K562 (cell line): Measurements from ENCODE around the gene RIT2. TPM values are rescaled to one million over a fixed set of nuclear protein-coding genes. Genes with fewer than 3 reads are reported as not detected.

Source experiments
- ATAC-seq: fragments of 200-7000 bp; cut with Tn5 transposase; 3 replicates; pipeline ENCODE4 v1.9.1; 2020; ENCODE audit warnings: moderate library complexity
- BruUV-seq: library from RNA; stranded (reverse); fragments of 400-500 nt; replicated peaks from 2 replicates; lab custom pipeline; 2021; lab: Mats Ljungman, UMichigan
- CTCF ChIA-PET: fragments of 300-600 bp; formaldehyde crosslinking; extraction: SDS; loops from one replicate; lab custom pipeline; 2021; ENCODE audit warnings: low intra/inter-chr PET ratio; lab: Yijun Ruan, JAX
- POLR2A ChIA-PET: fragments of 300-600, 350-650 bp; sonication (Branson Sonifier 250); formaldehyde crosslinking; extraction: SDS; loops from one replicate; lab custom pipeline; 2021; ENCODE audit warnings: antibody characterized with exemption, inconsistent platforms; lab: Yijun Ruan, JAX
- DNase-seq, 4 experiments: peaks; one replicate each; pipeline versions ENCODE4 v3.0.0 to v3.0.0-alpha.2; 2011 to 2018; ENCODE audit warnings: low spot score in 3 of 4, mixed read lengths in 3 of 4; ENCODE audit errors: extremely low read depth in 1 of 4
- FAIRE-seq: peaks from 2 replicates; lab custom pipeline; 2011; peaks lifted over from hg19 to GRCh38; lab: Jason Lieb, UNC
- H2AFZ ChIP-seq: 2 replicates; pipeline ENCODE4 v1.6.0; 2011; ENCODE audit warnings: low read depth, low read length, control low read depth, inconsistent platforms
- H3K27ac ChIP-seq: fragments of 200-600 bp; 3 replicates; pipeline ENCODE4 v1.8.0; 2011; ENCODE audit warnings: low read depth, mild to moderate bottlenecking, control low read depth, inconsistent platforms, low read length, moderate library complexity, mixed read lengths; ENCODE audit errors: extremely low read depth
- H3K27me3 ChIP-seq, 2 experiments: fragments of 300-600 bp in 1 of 2; 2 replicates in 1 of 2; 3 replicates in 1 of 2; pipeline versions ENCODE4 v1.6.0 to v1.8.0; 2011; ENCODE audit warnings: inconsistent platforms in 2 of 2, low read length in 2 of 2, mild to moderate bottlenecking in 1 of 2, mixed read lengths in 1 of 2, moderate library complexity in 1 of 2; ENCODE audit not compliant: control insufficient read depth in 2 of 2, insufficient read depth in 2 of 2
- H3K36me3 ChIP-seq: fragments of 300-600 bp; 3 replicates; pipeline ENCODE4 v1.8.0; 2011; ENCODE audit warnings: mild to moderate bottlenecking, low read length, inconsistent platforms; ENCODE audit not compliant: control insufficient read depth, insufficient read depth
- H3K4me1 ChIP-seq, 2 experiments: fragments of 200-600 bp in 1 of 2; replicated peaks in 1 of 2; 2 replicates in 1 of 2; 3 replicates in 1 of 2; pipeline versions ENCODE4 v1.5.1 to v1.8.0; 2011; ENCODE audit warnings: inconsistent platforms in 2 of 2, low read length in 2 of 2, mild to moderate bottlenecking in 1 of 2, mixed read lengths in 1 of 2, moderate library complexity in 1 of 2; ENCODE audit not compliant: control insufficient read depth in 2 of 2, insufficient read depth in 2 of 2
- H3K4me2 ChIP-seq: 2 replicates; pipeline ENCODE4 v1.6.1; 2011; ENCODE audit warnings: low read length, control low read depth, inconsistent platforms, mixed read lengths; ENCODE audit not compliant: insufficient read depth
- H3K4me3 ChIP-seq: fragments of 200-600 bp; sonication (generic), shearing (Covaris generic); 2 replicates; pipeline ENCODE4 v1.5.1; 2016; ENCODE audit warnings: control low read depth, inconsistent platforms
- H3K79me2 ChIP-seq: fragments of 200-600 bp; 3 replicates; pipeline ENCODE4 v1.8.0; 2011; ENCODE audit warnings: low read length, inconsistent platforms; ENCODE audit not compliant: control insufficient read depth, insufficient read depth
- H3K9ac ChIP-seq, 2 experiments: 2 replicates each; pipeline versions ENCODE4 v1.6.0 to v1.6.1; 2011; ENCODE audit warnings: low read depth in 2 of 2, low read length in 2 of 2, control low read depth in 1 of 2, inconsistent platforms in 1 of 2, mild to moderate bottlenecking in 1 of 2, mixed read lengths in 1 of 2; ENCODE audit not compliant: insufficient read depth in 1 of 2
- H3K9me1 ChIP-seq: one replicate; pipeline ENCODE4 v1.6.0; 2011; ENCODE audit warnings: inconsistent platforms, mild to moderate bottlenecking, low read length, moderate library complexity; ENCODE audit not compliant: control insufficient read depth, insufficient read depth
- H3K9me3 ChIP-seq: replicated peaks from 2 replicates; pipeline ENCODE4 v1.5.1; 2011; ENCODE audit warnings: low read depth, low read length, inconsistent platforms; ENCODE audit not compliant: control insufficient read depth, insufficient read depth
- H4K20me1 ChIP-seq: replicated peaks from 2 replicates; pipeline ENCODE4 v1.6.1; 2011; ENCODE audit warnings: low read length, inconsistent platforms, mixed read lengths; ENCODE audit not compliant: control insufficient read depth, insufficient read depth
- ARID2 ChIP-seq: fragments of 450-650 bp; IDR thresholded peaks from 2 replicates; pipeline ENCODE4 v1.6.1; 2017; ENCODE audit warnings: antibody characterized with exemption, mild to moderate bottlenecking
- BRF1 ChIP-seq: IDR thresholded peaks from 3 replicates; pipeline ENCODE4 v1.6.1; 2011; ENCODE audit warnings: borderline replicate concordance, mild to moderate bottlenecking; ENCODE audit not compliant: insufficient read length; ENCODE audit errors: extremely low read depth
- ELF2 ChIP-seq: fragments of 250-450 bp; sonication (Bioruptor Pico); IDR thresholded peaks from 2 replicates; pipeline ENCODE4 v1.5.0; 2021; ENCODE audit warnings: mild to moderate bottlenecking
- FIP1L1 ChIP-seq: fragments of 200-400 bp; formaldehyde crosslinking; IDR thresholded peaks from 2 replicates; pipeline ENCODE4 v1.6.1; 2018; ENCODE audit warnings: mild to moderate bottlenecking, low read depth, low read length; ENCODE audit not compliant: poor library complexity, severe bottlenecking
- FOXJ3 ChIP-seq: sonication (generic); formaldehyde crosslinking; IDR thresholded peaks from 2 replicates; pipeline ENCODE4 v1.4.0; 2020; ENCODE audit warnings: mild to moderate bottlenecking, missing genetic modification reagents
- KLF13 ChIP-seq: fragments of 450-650 bp; IDR thresholded peaks from 2 replicates; pipeline ENCODE4 v1.6.1; 2016; ENCODE audit warnings: missing genetic modification characterization, low read depth, mild to moderate bottlenecking, missing compliant biosample characterization, moderate library complexity, borderline replicate concordance
- PHTF2 ChIP-seq: fragments of 250-450 bp; sonication (Bioruptor Pico); IDR thresholded peaks from 2 replicates; pipeline ENCODE4 v1.5.0; 2021; ENCODE audit warnings: mild to moderate bottlenecking
- POLR2AphosphoS5 ChIP-seq: IDR thresholded peaks from 2 replicates; pipeline ENCODE4 v1.6.1; 2011; ENCODE audit warnings: mild to moderate bottlenecking, low read depth, low read length, moderate library complexity; ENCODE audit not compliant: control insufficient read depth, insufficient read depth
- POLR3A ChIP-seq: IDR thresholded peaks from 2 replicates; pipeline ENCODE4 v1.6.1; 2011; ENCODE audit warnings: borderline replicate concordance, mild to moderate bottlenecking, moderate library complexity; ENCODE audit not compliant: insufficient read length, insufficient read depth; ENCODE audit errors: extremely low read depth
- RFX1 ChIP-seq: fragments of 450-650 bp; IDR thresholded peaks from 2 replicates; pipeline ENCODE4 v1.6.1; 2016; ENCODE audit warnings: mild to moderate bottlenecking, moderate library complexity
- SRSF1 ChIP-seq: fragments of 200-400 bp; formaldehyde crosslinking; IDR thresholded peaks from 2 replicates; pipeline ENCODE4 v1.6.1; 2017; ENCODE audit warnings: mild to moderate bottlenecking, low read depth, low read length, moderate library complexity
- TCF7 ChIP-seq: sonication (generic); IDR thresholded peaks from 2 replicates; pipeline ENCODE4 v1.6.1; 2016; ENCODE audit warnings: antibody characterized with exemption, borderline replicate concordance
- ZNF263 ChIP-seq: sonication (generic); formaldehyde crosslinking; IDR thresholded peaks from 2 replicates; pipeline ENCODE4 v1.8.0; 2022; ENCODE audit warnings: mild to moderate bottlenecking, missing genetic modification reagents, borderline replicate concordance
- WGBS: fragments of 100-300 bp; shearing (Covaris generic); methylation state at CpG from one replicate; pipeline ENCODE4 v1.1.6; 2016; ENCODE audit warnings: low coverage, mixed read lengths; ENCODE audit not compliant: insufficient coverage; ENCODE audit errors: missing lambda C conversion rate; 5-methylcytosine and 5-hydroxymethylcytosine counted together
- in situ Hi-C: fragments of 300-500 bp; cut with MboI; formaldehyde crosslinking; loops from 4 replicates; pipeline ENCODE4 v1.15.0; 2018; ENCODE audit warnings: inconsistent platforms, mixed read lengths
- intact Hi-C: fragments of 100-400 bp; cut with micrococcal nuclease; formaldehyde crosslinking; loops from 2 replicates; pipeline ENCODE4 v1.14.2; 2022
- polyA plus RNA-seq, 8 experiments: library from polyadenylated mRNA; depleted of rRNA in 4 of 8; stranded (reverse) in 5 of 8; unstranded in 3 of 8; fragments of >200 nt; fragmentation: Nextera tagmentation in 2 of 8; fragmentation: Illumina TruSeq in 1 of 8; extraction: Ambion mirVana in 2 of 8; extraction: Trizol in 1 of 8; gene quantifications; 2 replicates each; pipeline versions ENCODE4 v1.2.1 to v1.2.3, GENCODE V29; 2011 to 2014; ENCODE audit warnings: inconsistent platforms in 1 of 8, missing spikeins in 1 of 8
- total RNA-seq, 7 experiments: library from RNA; depleted of rRNA in 6 of 7; stranded (reverse); fragments of >200 nt in 6 of 7; fragmentation: Illumina TruSeq in 2 of 7; extraction: Trizol in 2 of 7; gene quantifications; 2 replicates each; pipeline versions ENCODE4 v1.2.1 to v1.2.3, GENCODE V29; 2011 to 2021; ENCODE audit warnings: low replicate concordance in 1 of 7
- TF ChIP-seq, protein P1 (sequence below): fragments of 250-450 bp; sonication (Bioruptor Pico); IDR thresholded peaks from 2 replicates; pipeline ENCODE4 v1.6.1; 2021; ENCODE audit warnings: mild to moderate bottlenecking
- TF ChIP-seq, protein P2 (sequence below): fragments of 450-650 bp; IDR thresholded peaks from 2 replicates; pipeline ENCODE4 v1.6.1; 2018; ENCODE audit warnings: mild to moderate bottlenecking, low read depth; ENCODE audit not compliant: partially characterized antibody
- TF ChIP-seq, protein P3 (sequence below): fragments of 450-650 bp; formaldehyde crosslinking; IDR thresholded peaks from 2 replicates; pipeline ENCODE4 v1.4.0; 2022; ENCODE audit warnings: missing genetic modification characterization
- TF ChIP-seq, protein P4 (sequence below): fragments of 450-650 bp; conservative IDR thresholded peaks from 2 replicates; pipeline ENCODE4 v1.6.1; 2016; ENCODE audit warnings: missing genetic modification characterization, low read depth, mild to moderate bottlenecking, control low read depth, missing compliant biosample characterization

RIT2 gene
- total and polyA plus RNA-seq, 9 of the 15 experiments (the other 6 are each of a cell fraction or from before 2014, with no cell fraction given), result not detected

DNA sequence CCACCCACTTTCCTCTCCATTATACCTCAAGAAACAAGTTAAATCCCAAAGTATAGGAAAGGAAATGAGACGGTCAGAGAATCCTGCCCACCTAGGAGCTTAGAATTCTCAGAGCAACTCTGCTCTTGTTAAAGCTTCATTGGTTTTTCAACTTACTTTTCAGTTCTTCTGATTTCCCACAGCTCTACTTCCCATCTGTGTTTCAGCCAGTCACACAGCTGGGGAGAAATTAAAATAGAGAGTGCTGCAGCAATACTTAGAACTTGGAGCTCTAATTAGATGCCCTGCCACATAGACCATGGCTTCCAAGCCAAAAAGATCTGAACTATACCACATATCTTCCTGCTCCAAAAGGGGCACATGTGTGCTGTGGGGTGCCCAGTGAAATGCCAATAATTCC lies 166.7 kb downstream of the RIT2 start:
- no peaks in the 10 kb centered on the region for H3K4me1 ChIP-seq
- H3K4me2 ChIP-seq, result no peak overlapping the region
- TF ChIP-seq FIP1L1 (no peak), FOXJ3 (no peak), SRSF1 (no peak), ZNF263 (CRISPR knock-in tag) (no peak), POLR3A (no peak), ARID2 (no peak), RFX1 (no peak), TCF7 (no peak), ELF2 (CRISPR knock-in tag) (no peak), PHTF2 (no peak), KLF13 (no peak), POLR2AphosphoS5 (no peak), BRF1 (no peak)
- TF ChIP-seq, protein P1, sequence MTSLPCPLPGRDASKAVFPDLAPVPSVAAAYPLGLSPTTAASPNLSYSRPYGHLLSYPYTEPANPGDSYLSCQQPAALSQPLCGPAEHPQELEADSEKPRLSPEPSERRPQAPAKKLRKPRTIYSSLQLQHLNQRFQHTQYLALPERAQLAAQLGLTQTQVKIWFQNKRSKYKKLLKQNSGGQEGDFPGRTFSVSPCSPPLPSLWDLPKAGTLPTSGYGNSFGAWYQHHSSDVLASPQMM (CRISPR knock-in tag), result no peak
- TF ChIP-seq, protein P2, sequence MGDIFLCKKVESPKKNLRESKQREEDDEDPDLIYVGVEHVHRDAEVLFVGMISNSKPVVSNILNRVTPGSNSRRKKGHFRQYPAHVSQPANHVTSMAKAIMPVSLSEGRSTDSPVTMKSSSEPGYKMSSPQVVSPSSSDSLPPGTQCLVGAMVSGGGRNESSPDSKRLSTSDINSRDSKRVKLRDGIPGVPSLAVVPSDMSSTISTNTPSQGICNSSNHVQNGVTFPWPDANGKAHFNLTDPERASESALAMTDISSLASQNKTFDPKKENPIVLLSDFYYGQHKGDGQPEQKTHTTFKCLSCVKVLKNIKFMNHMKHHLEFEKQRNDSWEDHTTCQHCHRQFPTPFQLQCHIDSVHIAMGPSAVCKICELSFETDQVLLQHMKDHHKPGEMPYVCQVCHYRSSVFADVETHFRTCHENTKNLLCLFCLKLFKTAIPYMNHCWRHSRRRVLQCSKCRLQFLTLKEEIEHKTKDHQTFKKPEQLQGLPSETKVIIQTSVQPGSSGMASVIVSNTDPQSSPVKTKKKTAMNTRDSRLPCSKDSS, result no peak
- TF ChIP-seq, protein P3, sequence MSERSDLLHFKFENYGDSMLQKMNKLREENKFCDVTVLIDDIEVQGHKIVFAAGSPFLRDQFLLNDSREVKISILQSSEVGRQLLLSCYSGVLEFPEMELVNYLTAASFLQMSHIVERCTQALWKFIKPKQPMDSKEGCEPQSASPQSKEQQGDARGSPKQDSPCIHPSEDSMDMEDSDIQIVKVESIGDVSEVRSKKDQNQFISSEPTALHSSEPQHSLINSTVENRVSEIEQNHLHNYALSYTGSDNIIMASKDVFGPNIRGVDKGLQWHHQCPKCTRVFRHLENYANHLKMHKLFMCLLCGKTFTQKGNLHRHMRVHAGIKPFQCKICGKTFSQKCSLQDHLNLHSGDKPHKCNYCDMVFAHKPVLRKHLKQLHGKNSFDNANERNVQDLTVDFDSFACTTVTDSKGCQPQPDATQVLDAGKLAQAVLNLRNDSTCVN (CRISPR knock-in tag), result no peak
- TF ChIP-seq, protein P4, sequence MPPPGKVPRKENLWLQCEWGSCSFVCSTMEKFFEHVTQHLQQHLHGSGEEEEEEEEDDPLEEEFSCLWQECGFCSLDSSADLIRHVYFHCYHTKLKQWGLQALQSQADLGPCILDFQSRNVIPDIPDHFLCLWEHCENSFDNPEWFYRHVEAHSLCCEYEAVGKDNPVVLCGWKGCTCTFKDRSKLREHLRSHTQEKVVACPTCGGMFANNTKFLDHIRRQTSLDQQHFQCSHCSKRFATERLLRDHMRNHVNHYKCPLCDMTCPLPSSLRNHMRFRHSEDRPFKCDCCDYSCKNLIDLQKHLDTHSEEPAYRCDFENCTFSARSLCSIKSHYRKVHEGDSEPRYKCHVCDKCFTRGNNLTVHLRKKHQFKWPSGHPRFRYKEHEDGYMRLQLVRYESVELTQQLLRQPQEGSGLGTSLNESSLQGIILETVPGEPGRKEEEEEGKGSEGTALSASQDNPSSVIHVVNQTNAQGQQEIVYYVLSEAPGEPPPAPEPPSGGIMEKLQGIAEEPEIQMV (tag), result no peak
- no peak overlapping the region for H2AFZ ChIP-seq
- H3K79me2 ChIP-seq, result no peaks in the 10 kb centered on the region
- no peak for DNase-seq
- H3K9ac ChIP-seq, result no peak overlapping the region
- no peak for ATAC-seq
- no peaks in the 10 kb centered on the region for H3K36me3 ChIP-seq
- intact Hi-C loops, result no loop called here
- no peaks in the 10 kb centered on the region for H3K9me1 ChIP-seq
- in situ Hi-C loops, result no loop called here
- no peaks in the 10 kb centered on the region for H3K27me3 ChIP-seq
- 0% methylated on average over 1 of the region's 1 CpG for WGBS
- no peak overlapping the region for H3K4me3 ChIP-seq
- H4K20me1 ChIP-seq, result no peaks in the 10 kb centered on the region
- ChIA-PET POLR2A (no interaction called here), CTCF (no interaction called here)
- BruUV-seq, result no TSS peak
- FAIRE-seq, result no peak
- no peak overlapping the region for H3K27ac ChIP-seq
- H3K9me3 ChIP-seq, result no peaks in the 10 kb centered on the region
